ENCODE data around the gene SFXN3.

The SFXN3 gene

GRCh38 chr10:101080933-101081931, 50.2 kb downstream of the SFXN3 start:
- no peak for TF ChIP-seq CTCF (IDR thresholded peaks at IDR 0.05)
- DNase-seq (ENCODE audit: low spot score): no peak
- H3K4me3 ChIP-seq: no peak overlapping the region
- H3K27ac ChIP-seq: no peak overlapping the region

GRCh38 chr10:101085846-101086245, 54.8 kb downstream of the SFXN3 start:
- TF ChIP-seq CTCF (IDR thresholded peaks at IDR 0.05): no peak
- H3K4me3 ChIP-seq: no peak overlapping the region
- H3K27ac ChIP-seq: no peak overlapping the region
- no peak for DNase-seq (ENCODE audit: low spot score)

- H3K4me3 ChIP-seq: no peak overlapping the region
- no peak for TF ChIP-seq CTCF (IDR thresholded peaks at IDR 0.05)
- H3K27ac ChIP-seq: no peak overlapping the region
- DNase-seq (ENCODE audit: low spot score): no peak
These were observed 56.3 kb downstream of the SFXN3 start for GRCh38 chr10:101087376-101087775.

- no peak for TF ChIP-seq CTCF (IDR thresholded peaks at IDR 0.05)
- no peak overlapping the region for H3K4me3 ChIP-seq
- no peak for DNase-seq (ENCODE audit: low spot score)
- no peak overlapping the region for H3K27ac ChIP-seq
These were observed 56.9 kb downstream of the SFXN3 start for GRCh38 chr10:101087965-101088364.

- DNase-seq (ENCODE audit: low spot score): no peak
- no peak for TF ChIP-seq CTCF (IDR thresholded peaks at IDR 0.05)
- Histone ChIP-seq H3K27ac (no peak overlapping the region), H3K4me3 (no peak overlapping the region)
These were observed 58.7 kb downstream of the SFXN3 start for GRCh38 chr10:101089520-101090299.

- TF ChIP-seq CTCF (IDR thresholded peaks at IDR 0.05): no peak
- no peak for DNase-seq (ENCODE audit: low spot score)
- Histone ChIP-seq H3K4me3 (no peak overlapping the region), H3K27ac (no peak overlapping the region)
These were observed 59.6 kb downstream of the SFXN3 start for GRCh38 chr10:101090597-101090996.
